ENCODE results near the gene ZEB1.
A peak's percentile ranks its signal among the peaks of the same experiment; 100 is the strongest.

Gene ZEB1

GRCh38 chr10:31515819-31516402, 196.9 kb downstream of the ZEB1 start:
- TF ChIP-seq CTCF (conservative IDR thresholded peaks at IDR 0.05; ENCODE audit: low read depth, low read length), result no peak
- H3K36me3 ChIP-seq (ENCODE audit: insufficient read depth), result no peaks in the 10 kb centered on the region

GRCh38 chr10:31520986-31521831, 202.2 kb downstream of the ZEB1 start:
- Histone ChIP-seq H3K4me2 (peak overlapping the region; percentile 10; the same call in 1 of the 2 replicates), H3K27me3 (ENCODE audit: insufficient read depth, low read depth) (no peaks in the 10 kb centered on the region), H3K27ac (no peak overlapping the region; the same call in 1 of the 2 replicates), H2AFZ (ENCODE audit: low read depth) (no peak overlapping the region), H3K4me3 (IDR thresholded peaks at IDR 0.05; ENCODE audit: insufficient read depth, low read depth, low read length) (no peak overlapping the region), H4K20me1 (ENCODE audit: insufficient read depth) (no peaks in the 10 kb centered on the region), H3K4me1 (ENCODE audit: low read depth, poor library complexity, severe bottlenecking) (peaks cover 21% of the 10 kb centered on the region), H3K9ac (no peak overlapping the region), H3K36me3 (ENCODE audit: insufficient read depth) (no peaks in the 10 kb centered on the region), H3K79me2 (ENCODE audit: insufficient read depth, low read depth) (no peaks in the 10 kb centered on the region)
- TF ChIP-seq CTCF (conservative IDR thresholded peaks at IDR 0.05; ENCODE audit: low read depth, low read length), result no peak

More at GRCh38 chr10:31515819-31516402, 196.9 kb downstream of the ZEB1 start:
- no peak overlapping the region for H3K4me2 ChIP-seq
- peaks cover 14% of the 10 kb centered on the region for H3K4me1 ChIP-seq (ENCODE audit: low read depth, poor library complexity, severe bottlenecking)
- H2AFZ ChIP-seq (ENCODE audit: low read depth), result no peak overlapping the region
- H4K20me1 ChIP-seq (ENCODE audit: insufficient read depth), result no peaks in the 10 kb centered on the region
- H3K79me2 ChIP-seq (ENCODE audit: insufficient read depth, low read depth), result no peaks in the 10 kb centered on the region
- no peak overlapping the region for H3K27ac ChIP-seq
- no peaks in the 10 kb centered on the region for H3K27me3 ChIP-seq (ENCODE audit: insufficient read depth, low read depth)
- H3K4me3 ChIP-seq (IDR thresholded peaks at IDR 0.05; ENCODE audit: insufficient read depth, low read depth, low read length), result no peak overlapping the region
- no peak overlapping the region for H3K9ac ChIP-seq

DNA sequence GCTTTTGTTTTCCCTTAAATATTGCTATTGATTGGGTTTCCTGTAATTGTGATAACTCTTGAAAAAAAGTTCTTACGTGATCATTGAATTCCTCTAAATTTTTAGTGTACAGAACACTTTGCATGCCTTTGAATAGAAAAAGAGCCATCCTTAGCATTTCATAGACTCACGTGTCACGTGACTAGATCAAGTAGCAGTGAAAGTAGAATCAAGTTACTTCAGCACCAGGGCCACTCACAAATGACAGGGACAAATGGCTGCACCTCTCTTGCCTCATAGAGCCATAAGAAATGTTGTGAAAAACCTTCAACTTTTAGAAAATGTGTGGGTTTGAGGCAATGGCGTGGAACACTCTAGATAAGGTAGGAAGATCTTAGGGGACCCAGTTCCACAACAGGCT, 203.8 kb downstream of the ZEB1 start:
- Histone ChIP-seq H2AFZ (ENCODE audit: low read depth) (no peak overlapping the region), H3K79me2 (ENCODE audit: insufficient read depth, low read depth) (no peaks in the 10 kb centered on the region), H3K9ac (no peak overlapping the region)

GRCh38 chr10:31524460-31524859, 205.4 kb downstream of the ZEB1 start:
- H3K4me2 ChIP-seq, result no peak overlapping the region
- no peaks in the 10 kb centered on the region for H3K79me2 ChIP-seq (ENCODE audit: insufficient read depth, low read depth)
- H3K4me1 ChIP-seq (ENCODE audit: low read depth, poor library complexity, severe bottlenecking), result peaks cover 21% of the 10 kb centered on the region
- no peak for TF ChIP-seq CTCF (conservative IDR thresholded peaks at IDR 0.05; ENCODE audit: low read depth, low read length)
- H2AFZ ChIP-seq (ENCODE audit: low read depth), result no peak overlapping the region
- H3K27me3 ChIP-seq (ENCODE audit: insufficient read depth, low read depth), result no peaks in the 10 kb centered on the region
- H3K9ac ChIP-seq, result no peak overlapping the region
- H3K4me3 ChIP-seq (IDR thresholded peaks at IDR 0.05; ENCODE audit: insufficient read depth, low read depth, low read length), result no peak overlapping the region
- H3K36me3 ChIP-seq (ENCODE audit: insufficient read depth), result no peaks in the 10 kb centered on the region
- H3K27ac ChIP-seq, result no peak overlapping the region
- no peaks in the 10 kb centered on the region for H4K20me1 ChIP-seq (ENCODE audit: insufficient read depth)

More for the DNA sequence above, 203.8 kb downstream of the ZEB1 start:
- no peak for TF ChIP-seq CTCF (conservative IDR thresholded peaks at IDR 0.05; ENCODE audit: low read depth, low read length)
- Histone ChIP-seq H3K4me3 (IDR thresholded peaks at IDR 0.05; ENCODE audit: insufficient read depth, low read depth, low read length) (no peak overlapping the region), H3K27me3 (ENCODE audit: insufficient read depth, low read depth) (no peaks in the 10 kb centered on the region), H4K20me1 (ENCODE audit: insufficient read depth) (no peaks in the 10 kb centered on the region), H3K27ac (no peak overlapping the region), H3K4me1 (ENCODE audit: low read depth, poor library complexity, severe bottlenecking) (peaks cover 21% of the 10 kb centered on the region), H3K4me2 (no peak overlapping the region), H3K36me3 (ENCODE audit: insufficient read depth) (no peaks in the 10 kb centered on the region)
